ENCODE measurements around the gene MANEA. TPM values are rescaled to one million over a fixed set of nuclear protein-coding genes. Genes with fewer than 3 reads are reported as not detected.

MANEA gene
- total and polyA plus RNA-seq, 2 of the 13 experiments (the other 11 are each of a cell fraction or from before 2014, with no cell fraction given) = 10.0 to 10.9 TPM

GRCh38 chr6:95548188-95548786, 29.0 kb upstream of the MANEA start:
- Histone ChIP-seq H3K9me3 (ENCODE audit: low read length) (no peaks in the 10 kb centered on the region), H3K4me2 (ENCODE audit: low read depth, low read length) (no peak overlapping the region), H4K20me1 (ENCODE audit: insufficient read depth, low read length) (no peaks in the 10 kb centered on the region), H3K27ac (ENCODE audit: extremely low read length, insufficient read depth, low read length) (no peak overlapping the region), H2AFZ (ENCODE audit: low read length) (no peak overlapping the region), H3K79me2 (ENCODE audit: insufficient read depth, low read length) (no peaks in the 10 kb centered on the region), H3K27me3 (ENCODE audit: control insufficient read depth in 1 of 2, insufficient read depth in 2 of 2, low read length in 2 of 2) (no peaks in the 10 kb centered on the region), H3K9ac (ENCODE audit: insufficient read depth, low read depth, low read length) (no peak overlapping the region), H3K4me3 (replicated peaks in 1 of 3; ENCODE audit: insufficient read depth in 1 of 3, low read depth in 2 of 3, low read length in 3 of 3) (no peak overlapping the region), H3K36me3 (replicated peaks in 1 of 2; ENCODE audit: control insufficient read depth in 1 of 2, insufficient read depth in 2 of 2, low read length in 2 of 2) (no peaks in the 10 kb centered on the region), H3K4me1 (ENCODE audit: insufficient read depth, low read length) (no peaks in the 10 kb centered on the region)
- BruUV-seq (replicated peaks) = no TSS peak
- WGBS (ENCODE audit: low lambda C conversion rate) = 70% methylated on average over 3 of the region's 3 CpGs
- TF ChIP-seq STAG1 (CRISPR knock-in tag; IDR thresholded peaks at IDR 0.05) = 0 out of 2 replicates have a peak, but pooled peaks have one; percentile 4
- TF ChIP-seq ZNF569 (CRISPR knock-in tag; IDR thresholded peaks at IDR 0.05; ENCODE audit: borderline replicate concordance) = no peak
- in situ Hi-C loops (cut with HindIII; ENCODE audit: extremely low pct_ligation_motif_present, low pct_unique_long_range_greater_than_20kb) = no loop called here
- FAIRE-seq (no peak), DNase-seq (ENCODE audit: low spot score) (no peak), ATAC-seq (peak; percentile 52)
- ChIA-PET POLR2A (no interaction called here), CTCF (ENCODE audit: low intra/inter-chr PET ratio, low total read pairs) (no interaction called here)
- intact Hi-C loops (cut with micrococcal nuclease; ENCODE audit: unreplicated experiment) = no loop called here

- intact Hi-C loops (cut with micrococcal nuclease; ENCODE audit: unreplicated experiment) = no loop called here
- Histone ChIP-seq H3K27ac (ENCODE audit: extremely low read length, insufficient read depth, low read length) (no peak overlapping the region), H3K9me3 (ENCODE audit: low read length) (no peaks in the 10 kb centered on the region), H2AFZ (ENCODE audit: low read length) (no peak overlapping the region), H3K79me2 (ENCODE audit: insufficient read depth, low read length) (no peaks in the 10 kb centered on the region), H4K20me1 (ENCODE audit: insufficient read depth, low read length) (no peaks in the 10 kb centered on the region), H3K4me2 (ENCODE audit: low read depth, low read length) (no peak overlapping the region), H3K27me3 (ENCODE audit: control insufficient read depth in 1 of 2, insufficient read depth in 2 of 2, low read length in 2 of 2) (no peaks in the 10 kb centered on the region), H3K4me3 (replicated peaks in 1 of 3; ENCODE audit: insufficient read depth in 1 of 3, low read depth in 2 of 3, low read length in 3 of 3) (no peak overlapping the region), H3K4me1 (ENCODE audit: insufficient read depth, low read length) (no peaks in the 10 kb centered on the region), H3K9ac (ENCODE audit: insufficient read depth, low read depth, low read length) (no peak overlapping the region), H3K36me3 (replicated peaks in 1 of 2; ENCODE audit: control insufficient read depth in 1 of 2, insufficient read depth in 2 of 2, low read length in 2 of 2) (no peaks in the 10 kb centered on the region)
- DNase-seq (ENCODE audit: low spot score) (no peak), ATAC-seq (no peak), FAIRE-seq (no peak)
- no TSS peak for BruUV-seq (replicated peaks)
- WGBS (ENCODE audit: low lambda C conversion rate) = 6% methylated on average over 5 of the region's 5 CpGs
- POLR2A ChIA-PET = no interaction called here
- in situ Hi-C loops (cut with HindIII; ENCODE audit: extremely low pct_ligation_motif_present, low pct_unique_long_range_greater_than_20kb) = no loop called here
- CTCF ChIA-PET (ENCODE audit: low intra/inter-chr PET ratio, low total read pairs) = no interaction called here
- TF ChIP-seq ZBTB38 (CRISPR knock-in tag; IDR thresholded peaks at IDR 0.05) (no peak), ZMAT5 (CRISPR knock-in tag; IDR thresholded peaks at IDR 0.05; ENCODE audit: borderline replicate concordance, low read depth) (no peak), EED (CRISPR knock-in tag; IDR thresholded peaks at IDR 0.05) (no peak), HIVEP1 (CRISPR knock-in tag; IDR thresholded peaks at IDR 0.05) (no peak), ESRRA (CRISPR knock-in tag; IDR thresholded peaks at IDR 0.05; ENCODE audit: low read depth) (no peak), ZNF253 (CRISPR knock-in tag; IDR thresholded peaks at IDR 0.05; ENCODE audit: borderline replicate concordance) (no peak), ADNP (CRISPR knock-in tag; IDR thresholded peaks at IDR 0.05) (no peak), KDM4B (CRISPR knock-in tag; IDR thresholded peaks at IDR 0.05) (no peak), ZNF749 (CRISPR knock-in tag; IDR thresholded peaks at IDR 0.05; ENCODE audit: borderline replicate concordance) (no peak), MTA1 (CRISPR knock-in tag; IDR thresholded peaks at IDR 0.05; ENCODE audit: borderline replicate concordance) (no peak), ZFY (CRISPR knock-in tag; IDR thresholded peaks at IDR 0.05) (no peak), ZNF788 (CRISPR knock-in tag; IDR thresholded peaks at IDR 0.05; ENCODE audit: borderline replicate concordance) (no peak), TOPORS (CRISPR knock-in tag; IDR thresholded peaks at IDR 0.05) (no peak)
Observed at GRCh38 chr6:95551678-95552324, 25.5 kb upstream of the MANEA start.

Data from HepG2 (cell line).